Duodenal mucosa (tissue), 2 donors: ENCODE measurements around the gene COL23A1.

Source experiments
- H3K27ac ChIP-seq: one replicate; pipeline ENCODE4 v1.7.0; 2013; ENCODE audit warnings: low read depth, low read length
- H3K27me3 ChIP-seq, 2 donors: one replicate each; pipeline ENCODE4 v1.7.0; 2013; ENCODE audit warnings: low read length in 2 of 2, control low read depth in 1 of 2; ENCODE audit not compliant: insufficient read depth in 2 of 2, control insufficient read depth in 1 of 2
- H3K36me3 ChIP-seq, 2 donors: one replicate each; pipeline ENCODE4 v1.7.0; 2013; ENCODE audit warnings: low read length in 2 of 2, control low read depth in 1 of 2; ENCODE audit not compliant: insufficient read depth in 2 of 2, control insufficient read depth in 1 of 2
- H3K4me1 ChIP-seq, 2 donors: one replicate each; pipeline ENCODE4 v1.7.0; 2013; ENCODE audit warnings: low read length in 2 of 2, control low read depth in 1 of 2; ENCODE audit not compliant: insufficient read depth in 2 of 2, control insufficient read depth in 1 of 2
- H3K4me3 ChIP-seq, 2 donors: one replicate each; pipeline ENCODE4 v1.7.0; 2013; ENCODE audit warnings: low read length in 2 of 2, low read depth in 1 of 2
- H3K9ac ChIP-seq, 2 donors: one replicate each; pipeline ENCODE4 v1.7.0; 2013; ENCODE audit warnings: low read length in 2 of 2, low read depth in 1 of 2
- H3K9me3 ChIP-seq, 2 donors: one replicate each; pipeline ENCODE4 v1.7.0; 2013; ENCODE audit warnings: low read length in 2 of 2, control low read depth in 1 of 2; ENCODE audit not compliant: control insufficient read depth in 1 of 2

Gene COL23A1

GRCh38 chr5:178272591-178272990 lies 317.6 kb downstream of the COL23A1 start:
- Histone ChIP-seq H3K36me3 (no peaks in the 10 kb centered on the region), H3K9me3 (peaks cover 0 to 3% of the 10 kb centered on the region in 2 donors), H3K27me3 (peaks cover 0 to 2% of the 10 kb centered on the region in 2 donors), H3K9ac (no peak overlapping the region), H3K27ac (no peak overlapping the region), H3K4me1 (no peaks in the 10 kb centered on the region), H3K4me3 (no peak overlapping the region)

GRCh38 chr5:178271726-178272479 lies 318.3 kb downstream of the COL23A1 start:
- Histone ChIP-seq H3K4me1 (no peaks in the 10 kb centered on the region), H3K36me3 (no peaks in the 10 kb centered on the region), H3K27me3 (no peaks in the 10 kb centered on the region), H3K9ac (no peak overlapping the region), H3K4me3 (no peak overlapping the region), H3K27ac (no peak overlapping the region), H3K9me3 (peaks cover 0 to 3% of the 10 kb centered on the region in 2 donors)

- Histone ChIP-seq H3K4me1 (no peaks in the 10 kb centered on the region), H3K36me3 (no peaks in the 10 kb centered on the region), H3K27ac (no peak overlapping the region), H3K4me3 (no peak overlapping the region), H3K27me3 (no peaks in the 10 kb centered on the region), H3K9me3 (peaks cover 0 to 3% of the 10 kb centered on the region in 2 donors), H3K9ac (no peak overlapping the region)
These were observed 319.0 kb downstream of the COL23A1 start for GRCh38 chr5:178271231-178271630.

GRCh38 chr5:178269499-178269898 lies 320.7 kb downstream of the COL23A1 start:
- Histone ChIP-seq H3K9ac (no peak overlapping the region), H3K27me3 (no peaks in the 10 kb centered on the region), H3K27ac (no peak overlapping the region), H3K36me3 (no peaks in the 10 kb centered on the region), H3K9me3 (no peaks in the 10 kb centered on the region), H3K4me3 (no peak overlapping the region), H3K4me1 (no peaks in the 10 kb centered on the region)

- Histone ChIP-seq H3K36me3 (no peaks in the 10 kb centered on the region), H3K9ac (no peak overlapping the region), H3K27ac (no peak overlapping the region)
These were observed 322.3 kb downstream of the COL23A1 start for GRCh38 chr5:178267876-178268275.

GRCh38 chr5:178267245-178267644 lies 322.9 kb downstream of the COL23A1 start:
- H3K9me3 ChIP-seq: no peaks in the 10 kb centered on the region
- no peak overlapping the region for H3K27ac ChIP-seq
- no peaks in the 10 kb centered on the region for H3K27me3 ChIP-seq
- H3K4me1 ChIP-seq: no peaks in the 10 kb centered on the region
- no peaks in the 10 kb centered on the region for H3K36me3 ChIP-seq
- H3K4me3 ChIP-seq: no peak overlapping the region
- no peak overlapping the region for H3K9ac ChIP-seq

More at GRCh38 chr5:178267876-178268275, 322.3 kb downstream of the COL23A1 start:
- Histone ChIP-seq H3K9me3 (no peaks in the 10 kb centered on the region), H3K27me3 (no peaks in the 10 kb centered on the region), H3K4me3 (no peak overlapping the region), H3K4me1 (no peaks in the 10 kb centered on the region)

- no peaks in the 10 kb centered on the region for H3K9me3 ChIP-seq
- H3K9ac ChIP-seq: no peak overlapping the region
- no peaks in the 10 kb centered on the region for H3K36me3 ChIP-seq
- H3K4me1 ChIP-seq: no peaks in the 10 kb centered on the region
- no peaks in the 10 kb centered on the region for H3K27me3 ChIP-seq
- H3K27ac ChIP-seq: no peak overlapping the region
- H3K4me3 ChIP-seq: no peak overlapping the region
These were observed 323.6 kb downstream of the COL23A1 start for GRCh38 chr5:178266581-178266980.

- H3K27me3 ChIP-seq: no peaks in the 10 kb centered on the region
- H3K27ac ChIP-seq: no peak overlapping the region
These were observed 324.4 kb downstream of the COL23A1 start for GRCh38 chr5:178265746-178266145.

GRCh38 chr5:178264044-178264443 lies 326.1 kb downstream of the COL23A1 start:
- Histone ChIP-seq H3K27ac (no peak overlapping the region), H3K9me3 (no peaks in the 10 kb centered on the region), H3K27me3 (no peaks in the 10 kb centered on the region), H3K36me3 (no peaks in the 10 kb centered on the region), H3K4me1 (no peaks in the 10 kb centered on the region), H3K4me3 (no peak overlapping the region), H3K9ac (no peak overlapping the region)

More at GRCh38 chr5:178265746-178266145, 324.4 kb downstream of the COL23A1 start:
- Histone ChIP-seq H3K9ac (no peak overlapping the region), H3K36me3 (no peaks in the 10 kb centered on the region), H3K9me3 (no peaks in the 10 kb centered on the region), H3K4me3 (no peak overlapping the region), H3K4me1 (no peaks in the 10 kb centered on the region)

GRCh38 chr5:178261666-178262600 lies 328.3 kb downstream of the COL23A1 start:
- Histone ChIP-seq H3K27me3 (no peaks in the 10 kb centered on the region), H3K9ac (no peak overlapping the region), H3K9me3 (no peaks in the 10 kb centered on the region), H3K4me1 (no peaks in the 10 kb centered on the region), H3K27ac (no peak overlapping the region), H3K36me3 (no peaks in the 10 kb centered on the region), H3K4me3 (no peak overlapping the region)
